CD4-positive, alpha-beta memory T cell (primary cell): ENCODE data around the gene CHPT1. TPM values are rescaled to one million over a fixed set of nuclear protein-coding genes. Genes with fewer than 3 reads are reported as not detected.

Source experiments
- CTCF ChIA-PET: fragments of 350-600 bp; sonication (Branson Sonifier 250); formaldehyde crosslinking; loops from one replicate; lab custom pipeline; 2021; ENCODE audit warnings: inconsistent platforms; ENCODE audit not compliant: partially characterized antibody; lab: Charles Lee
- POLR2A ChIA-PET: fragments of 350-600 bp; sonication (Branson Sonifier 250); formaldehyde crosslinking; loops from one replicate; lab custom pipeline; 2021; ENCODE audit not compliant: partially characterized antibody; lab: Charles Lee
- DNase-seq, 5 donors: peaks; one replicate each; pipeline versions ENCODE4 v3.0.0 to v3.0.0-alpha.2; 2020 to 2022; ENCODE audit warnings: mixed read lengths in 1 of 5
- H3K27ac ChIP-seq: one replicate; pipeline ENCODE4 v1.7.0; 2013; ENCODE audit warnings: low read depth, low read length
- H3K27me3 ChIP-seq: 2 replicates; pipeline ENCODE4 v1.7.0; 2013; ENCODE audit warnings: mild to moderate bottlenecking, low read length, moderate library complexity; ENCODE audit not compliant: insufficient read depth
- H3K36me3 ChIP-seq: 2 replicates; pipeline ENCODE4 v1.7.0; 2013; ENCODE audit warnings: mild to moderate bottlenecking, low read length, moderate library complexity; ENCODE audit not compliant: insufficient read depth
- H3K4me1 ChIP-seq: 2 replicates; pipeline ENCODE4 v1.7.0; 2013; ENCODE audit warnings: mild to moderate bottlenecking, low read length, moderate library complexity; ENCODE audit not compliant: insufficient read depth
- H3K4me3 ChIP-seq, 2 donors: one replicate each; pipeline ENCODE4 v1.7.0; 2013; ENCODE audit warnings: low read length in 2 of 2, mild to moderate bottlenecking in 1 of 2
- H3K9me3 ChIP-seq, 2 donors: one replicate each; pipeline ENCODE4 v1.7.0; 2013; ENCODE audit warnings: low read length in 2 of 2, control low read depth in 1 of 2; ENCODE audit not compliant: control insufficient read depth in 1 of 2
- H3K27ac Mint-ChIP-seq, 7 donors: one replicate each; pipeline ENCODE4 v1.8.0; 2020 to 2021; ENCODE audit warnings: mixed read lengths in 7 of 7, mild to moderate bottlenecking in 6 of 7, inconsistent platforms in 3 of 7, moderate library complexity in 3 of 7
- H3K27me3 Mint-ChIP-seq, 2 donors: one replicate each; pipeline ENCODE4 v1.8.0; 2020 to 2021; ENCODE audit warnings: mixed read lengths in 2 of 2
- H3K36me3 Mint-ChIP-seq, 2 donors: one replicate each; pipeline ENCODE4 v1.8.0; 2020 to 2021; ENCODE audit warnings: mixed read lengths in 2 of 2, inconsistent platforms in 1 of 2, mild to moderate bottlenecking in 1 of 2
- H3K4me1 Mint-ChIP-seq, 4 donors: one replicate each; pipeline ENCODE4 v1.8.0; 2020 to 2021; ENCODE audit warnings: mixed read lengths in 4 of 4, mild to moderate bottlenecking in 1 of 4
- H3K4me3 Mint-ChIP-seq, 8 donors: one replicate each; pipeline ENCODE4 v1.8.0; 2020 to 2021; ENCODE audit warnings: mixed read lengths in 8 of 8, mild to moderate bottlenecking in 7 of 8, moderate library complexity in 6 of 8, inconsistent platforms in 3 of 8
- H3K9me3 Mint-ChIP-seq, 8 donors: one replicate each; pipeline ENCODE4 v1.8.0; 2020 to 2021; ENCODE audit warnings: mixed read lengths in 8 of 8, mild to moderate bottlenecking in 5 of 8, inconsistent platforms in 3 of 8, moderate library complexity in 1 of 8
- intact Hi-C: fragments of 100-400 bp; cut with micrococcal nuclease; formaldehyde crosslinking; loops from one replicate; pipeline ENCODE4 v1.15.1; 2023
- polyA plus RNA-seq, 2 donors: library from polyadenylated mRNA; unstranded; fragments of 300-500 nt; fragmentation: Illumina TruSeq; gene quantifications; one replicate each; pipeline ENCODE4 v1.2.3, GENCODE V29; 2021
- total RNA-seq, 2 experiments: library from RNA; stranded (reverse); gene quantifications; one replicate each; pipeline ENCODE4 v1.2.3, GENCODE V29; 2021

The CHPT1 gene
- total and polyA plus RNA-seq, 4 experiments from 2014 or later: 12.6 to 24.3 (median 18.4) TPM

DNA sequence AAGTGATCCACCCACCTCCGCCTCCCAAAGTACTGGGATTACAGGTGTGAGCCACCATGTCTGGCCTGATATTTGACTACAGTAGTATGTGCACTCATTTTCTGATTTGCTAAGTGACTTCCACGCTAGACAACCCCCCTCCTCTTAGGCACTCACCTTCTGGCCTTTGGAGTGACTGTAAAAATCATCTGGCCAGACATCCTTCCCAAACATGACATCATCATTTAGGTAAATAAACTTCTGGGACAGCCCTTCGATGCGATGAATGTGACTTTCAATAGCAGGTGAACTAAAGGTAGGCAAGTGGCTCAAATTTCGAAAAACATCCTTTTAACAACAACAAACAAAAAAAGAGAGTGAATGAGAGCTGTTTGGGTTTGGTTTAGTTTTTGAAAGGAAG lies 72.4 kb downstream of the CHPT1 start:
- ChIA-PET CTCF (interaction anchor here (1.9 to 6.5 kb wide), 2 partner anchors 10 to 66 kb away, joined by 8 to 458 read pairs; partner anchors contain the start of gene GNPTAB), POLR2A (no interaction called here)
- DNase-seq: no peak
- H3K27ac ChIP-seq: no peak overlapping the region
- peaks cover 16% of the 10 kb centered on the region for H3K36me3 ChIP-seq
- Mint-ChIP-seq H3K27me3 (no peaks in the 10 kb centered on the region), H3K4me1 (peaks cover 0 to 4% (median 2%) of the 10 kb centered on the region in 4 donors), H3K9me3 (peaks cover 0 to 2% (median 0%) of the 10 kb centered on the region in 8 donors), H3K36me3 (peaks cover 14 to 59% of the 10 kb centered on the region in 2 donors), H3K4me3 (no peak overlapping the region), H3K27ac (peak overlapping the region in 2 of 7 donors; percentile 14 to 36)
- H3K4me3 ChIP-seq: no peak overlapping the region
- intact Hi-C loops: loop anchor here (10.0 kb wide), 1 partner anchor 295 kb away; the partner anchor contains the start of gene WASHC3
- no peaks in the 10 kb centered on the region for H3K9me3 ChIP-seq
- H3K27me3 ChIP-seq: no peaks in the 10 kb centered on the region
- no peaks in the 10 kb centered on the region for H3K4me1 ChIP-seq

DNA sequence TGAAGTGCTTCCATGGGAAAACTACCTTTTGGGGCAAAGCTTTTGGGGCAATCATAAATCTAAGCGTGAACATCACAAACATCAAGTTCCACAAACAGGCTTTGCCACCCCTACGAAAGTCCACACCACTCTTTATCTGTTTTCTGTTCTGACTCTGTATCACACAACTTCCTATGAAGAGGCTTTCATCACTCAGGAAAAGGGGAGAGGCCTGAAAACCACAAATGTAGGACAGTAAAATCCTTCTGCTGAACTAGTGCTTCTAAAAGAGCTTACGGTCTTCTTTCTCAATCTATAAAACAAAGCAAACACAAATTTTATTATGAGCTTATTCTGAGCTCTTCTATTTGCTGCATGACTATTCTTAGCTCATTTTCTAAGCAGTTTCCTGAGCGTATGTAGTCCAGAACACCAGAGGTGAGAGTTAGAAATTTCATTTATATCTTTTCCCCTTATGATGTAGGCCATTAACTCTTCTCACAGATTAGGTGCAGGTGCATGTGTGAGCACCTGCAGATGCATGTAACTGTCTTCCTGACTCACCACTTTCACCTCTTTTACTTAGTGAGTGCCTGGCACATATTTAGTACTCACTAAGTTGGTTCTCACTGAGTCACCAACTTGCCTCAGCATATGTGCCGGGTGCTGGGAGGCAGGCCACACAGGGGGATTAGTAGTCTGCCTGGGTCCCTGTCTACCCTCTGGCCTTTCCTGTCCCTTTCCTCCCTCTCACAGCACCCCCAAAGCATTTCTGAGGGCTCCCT lies 74.8 kb downstream of the CHPT1 start:
- Histone ChIP-seq H3K27ac (no peak overlapping the region), H3K4me1 (no peaks in the 10 kb centered on the region), H3K9me3 (no peaks in the 10 kb centered on the region), H3K36me3 (peaks cover 18% of the 10 kb centered on the region), H3K27me3 (no peaks in the 10 kb centered on the region), H3K4me3 (no peak overlapping the region)
- H3K4me1 Mint-ChIP-seq: peaks cover 0 to 4% (median 2%) of the 10 kb centered on the region in 4 donors
- H3K4me3 Mint-ChIP-seq: no peak overlapping the region
- no peak for DNase-seq
- peaks cover 0 to 2% (median 0%) of the 10 kb centered on the region in 8 donors for H3K9me3 Mint-ChIP-seq
- H3K27me3 Mint-ChIP-seq: no peaks in the 10 kb centered on the region
- POLR2A ChIA-PET: interaction anchor here (1.7 to 1.9 kb wide), 2 partner anchors 52 to 67 kb away, joined by 8 to 21 read pairs; no protein-coding TSS in a partner anchor
- CTCF ChIA-PET: interaction anchor here (0.6 to 6.5 kb wide), 12 partner anchors 8 to 301 kb away, joined by 3 to 458 read pairs (median 4); partner anchors contain the start of gene GNPTAB
- H3K36me3 Mint-ChIP-seq: peaks cover 7 to 50% of the 10 kb centered on the region in 2 donors
- intact Hi-C loops: loop anchor here (2.0 to 10.0 kb wide), 2 partner anchors 145 to 293 kb away; partner anchors contain the start of gene WASHC3
- H3K27ac Mint-ChIP-seq: no peak overlapping the region

DNA sequence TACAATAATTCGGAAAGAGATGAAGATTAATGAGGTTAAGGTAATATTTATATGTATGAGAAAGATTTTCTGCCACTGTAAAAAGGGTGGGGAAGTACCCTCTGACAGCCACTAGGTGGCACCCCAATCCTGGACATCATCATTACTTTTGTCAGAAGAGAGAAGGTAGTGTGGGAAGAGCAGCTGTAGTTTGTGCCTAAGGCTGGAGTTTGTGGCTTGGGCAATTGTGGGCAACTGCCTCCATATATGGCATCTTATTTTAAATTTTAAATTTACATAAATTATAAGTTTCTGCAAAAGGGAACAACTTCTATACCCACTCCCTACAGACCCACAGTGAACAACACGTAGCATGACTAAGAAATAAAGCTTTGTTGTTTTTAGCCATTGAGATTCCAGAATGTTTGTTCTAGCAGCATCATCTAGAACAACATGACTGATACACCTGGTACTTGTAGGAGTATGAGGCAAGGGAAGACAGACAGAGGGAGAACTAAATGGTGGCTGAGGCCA lies 76.3 kb downstream of the CHPT1 start:
- Mint-ChIP-seq H3K36me3 (peaks cover 5 to 46% of the 10 kb centered on the region in 2 donors), H3K27me3 (no peaks in the 10 kb centered on the region), H3K27ac (peak overlapping the region in 2 of 7 donors; percentile 3 to 69)

DNA sequence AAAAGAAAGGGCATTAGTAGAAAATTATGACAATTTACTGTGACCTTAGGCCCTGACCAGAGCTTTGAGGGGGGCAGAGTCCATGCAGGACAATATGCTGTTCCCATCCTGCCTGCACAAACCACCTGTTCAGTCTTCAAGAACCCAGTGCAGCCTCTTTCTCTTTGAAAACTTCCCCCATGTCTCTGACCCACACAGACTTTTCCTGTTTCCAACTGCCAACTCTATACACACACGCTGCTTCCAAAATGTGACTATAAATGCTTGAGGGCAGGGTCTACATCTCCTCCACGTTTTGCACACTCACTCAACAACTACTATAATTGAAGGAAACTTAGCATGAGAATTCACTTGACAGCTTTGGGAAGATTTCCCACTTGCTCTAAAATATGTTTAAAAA lies 78.4 kb downstream of the CHPT1 start:
- Histone ChIP-seq H3K4me1 (no peaks in the 10 kb centered on the region), H3K27me3 (no peaks in the 10 kb centered on the region), H3K9me3 (no peaks in the 10 kb centered on the region), H3K27ac (no peak overlapping the region), H3K4me3 (no peak overlapping the region), H3K36me3 (peaks cover 15% of the 10 kb centered on the region)
- Mint-ChIP-seq H3K9me3 (peaks cover 0 to 2% (median 0%) of the 10 kb centered on the region in 8 donors), H3K27ac (peak overlapping the region in 2 of 7 donors; percentile 7 to 49), H3K27me3 (no peaks in the 10 kb centered on the region), H3K36me3 (peaks cover 4 to 44% of the 10 kb centered on the region in 2 donors), H3K4me3 (no peak overlapping the region), H3K4me1 (peaks cover 0 to 4% (median 2%) of the 10 kb centered on the region in 4 donors)
- intact Hi-C loops: loop anchor here (10.0 kb wide), 1 partner anchor 289 kb away; the partner anchor contains the start of gene WASHC3
- ChIA-PET POLR2A (interaction anchor here (0.6 to 2.5 kb wide), 2 partner anchors 54 to 64 kb away, joined by 3 to 10 read pairs; partner anchors contain the start of gene GNPTAB), CTCF (interaction anchor here (0.8 to 7.5 kb wide), 8 partner anchors 9 to 64 kb away, joined by 3 to 97 read pairs (median 4); partner anchors contain the start of gene GNPTAB)
- no peak for DNase-seq

More for the DNA sequence above, 76.3 kb downstream of the CHPT1 start:
- Histone ChIP-seq H3K27me3 (no peaks in the 10 kb centered on the region), H3K27ac (no peak overlapping the region), H3K9me3 (no peaks in the 10 kb centered on the region), H3K36me3 (peaks cover 22% of the 10 kb centered on the region), H3K4me3 (no peak overlapping the region), H3K4me1 (no peaks in the 10 kb centered on the region)
- peak; percentile 47 to 72 (median 69) for DNase-seq
- CTCF ChIA-PET: interaction anchor here (0.6 to 6.5 kb wide), 16 partner anchors 12 to 359 kb away, joined by 3 to 458 read pairs (median 4); partner anchors contain the start of genes DRAM1 and GNPTAB
- peaks cover 0 to 2% (median 0%) of the 10 kb centered on the region in 8 donors for H3K9me3 Mint-ChIP-seq
- peaks cover 0 to 4% (median 2%) of the 10 kb centered on the region in 4 donors for H3K4me1 Mint-ChIP-seq
- POLR2A ChIA-PET: interaction anchor here (0.6 to 1.9 kb wide), 7 partner anchors 47 to 104 kb away, joined by 3 to 21 read pairs (median 3); partner anchors contain the start of gene GNPTAB
- no peak overlapping the region for H3K4me3 Mint-ChIP-seq
- intact Hi-C loops: loop anchor here (1.0 to 10.0 kb wide), 4 partner anchors 58 to 291 kb away; partner anchors contain the start of gene WASHC3

DNA sequence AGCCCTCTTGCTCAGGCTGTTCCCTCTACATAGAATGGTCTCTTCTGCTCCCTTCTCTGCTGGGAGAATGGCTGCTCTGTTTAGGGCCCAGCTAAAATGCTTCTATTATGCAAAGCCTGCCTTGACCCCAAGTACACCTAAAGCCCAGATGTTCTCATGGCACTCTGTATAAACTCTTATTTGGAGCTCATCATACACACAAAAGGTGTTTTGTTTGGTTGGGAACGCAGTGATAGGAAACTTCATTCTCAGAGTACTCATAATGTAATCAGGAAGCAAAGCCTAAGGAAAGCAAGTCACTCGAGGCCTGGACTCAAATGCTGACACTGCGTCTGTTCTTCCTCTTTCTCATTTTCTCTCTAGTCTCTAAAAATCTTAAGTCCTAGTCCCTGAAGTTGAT lies 80.0 kb downstream of the CHPT1 start:
- no peak for DNase-seq
- Histone ChIP-seq H3K27me3 (no peaks in the 10 kb centered on the region), H3K27ac (no peak overlapping the region), H3K9me3 (no peaks in the 10 kb centered on the region), H3K4me3 (no peak overlapping the region), H3K36me3 (peaks cover 14% of the 10 kb centered on the region), H3K4me1 (no peaks in the 10 kb centered on the region)
- Mint-ChIP-seq H3K9me3 (peaks cover 0 to under 1% (median 0%) of the 10 kb centered on the region in 8 donors), H3K27ac (peak overlapping the region in 3 of 7 donors; percentile 13 to 77 (median 60)), H3K4me1 (peaks cover 0 to 7% (median 2%) of the 10 kb centered on the region in 4 donors), H3K36me3 (peaks cover 4 to 39% of the 10 kb centered on the region in 2 donors), H3K27me3 (no peaks in the 10 kb centered on the region), H3K4me3 (no peak overlapping the region)
- POLR2A ChIA-PET: interaction anchor here (2.5 kb wide), 1 partner anchor 53 kb away, joined by 10 read pairs; the partner anchor contains the start of gene GNPTAB
- intact Hi-C loops: loop anchor here (10.0 kb wide), 1 partner anchor 287 kb away; the partner anchor contains the start of gene WASHC3
- CTCF ChIA-PET: interaction anchor here (1.0 to 7.5 kb wide), 4 partner anchors 18 to 62 kb away, joined by 3 to 97 read pairs (median 8); partner anchors contain the start of gene GNPTAB

DNA sequence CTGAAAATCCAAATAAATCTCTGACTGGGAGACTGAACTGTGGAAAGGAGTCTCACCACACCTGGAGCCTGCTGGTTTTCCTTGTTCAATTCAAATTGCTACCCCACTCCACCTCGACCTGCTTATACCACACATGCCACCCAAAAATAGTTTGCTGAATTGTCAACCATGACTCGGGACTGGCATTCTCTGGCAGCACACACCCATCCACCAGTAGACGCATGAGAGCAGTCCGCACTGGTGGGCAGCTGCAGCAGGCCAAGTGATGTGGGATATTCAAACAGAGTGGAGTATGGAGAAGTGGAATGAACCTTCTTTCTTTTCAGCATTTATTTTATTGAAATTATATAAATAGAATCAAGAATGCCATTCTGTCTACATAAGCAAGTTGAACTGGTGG lies 80.5 kb downstream of the CHPT1 start:
- Mint-ChIP-seq H3K9me3 (no peaks in the 10 kb centered on the region), H3K36me3 (peaks cover 4 to 44% of the 10 kb centered on the region in 2 donors), H3K27ac (peak overlapping the region in 2 of 7 donors; percentile 13 to 20), H3K4me1 (peaks cover 0 to 8% (median 2%) of the 10 kb centered on the region in 4 donors), H3K27me3 (no peaks in the 10 kb centered on the region), H3K4me3 (no peak overlapping the region)
- Histone ChIP-seq H3K4me1 (no peaks in the 10 kb centered on the region), H3K9me3 (no peaks in the 10 kb centered on the region), H3K36me3 (peaks cover 14% of the 10 kb centered on the region), H3K4me3 (no peak overlapping the region), H3K27me3 (no peaks in the 10 kb centered on the region), H3K27ac (no peak overlapping the region)
- POLR2A ChIA-PET: no interaction called here
- DNase-seq: no peak
- intact Hi-C loops: loop anchor here (10.0 kb wide), 1 partner anchor 287 kb away; the partner anchor contains the start of gene WASHC3
- CTCF ChIA-PET: interaction anchor here (1.0 to 7.5 kb wide), 4 partner anchors 18 to 62 kb away, joined by 3 to 97 read pairs (median 8); partner anchors contain the start of gene GNPTAB
